Glutamatergic neuron (in vitro differentiated cells): ENCODE measurements around the gene CALN1. TPM values are rescaled to one million over a fixed set of nuclear protein-coding genes. Genes with fewer than 3 reads are reported as not detected.

Source experiments
- DNase-seq: peaks from one replicate; pipeline ENCODE4 v3.0.0; 2022
- H3K27ac Mint-ChIP-seq: one replicate; pipeline ENCODE4 v1.8.0; 2020; ENCODE audit warnings: mild to moderate bottlenecking, mixed read lengths, inconsistent platforms; ENCODE audit not compliant: unreplicated experiment
- H3K27me3 Mint-ChIP-seq: one replicate; pipeline ENCODE4 v1.8.0; 2020; ENCODE audit warnings: mild to moderate bottlenecking, moderate library complexity, mixed read lengths, inconsistent platforms; ENCODE audit not compliant: unreplicated experiment
- H3K36me3 Mint-ChIP-seq: one replicate; pipeline ENCODE4 v1.8.0; 2020; ENCODE audit warnings: mild to moderate bottlenecking, mixed read lengths, inconsistent platforms; ENCODE audit not compliant: unreplicated experiment
- H3K4me1 Mint-ChIP-seq: one replicate; pipeline ENCODE4 v1.8.0; 2020; ENCODE audit warnings: mild to moderate bottlenecking, low read depth, mixed read lengths, inconsistent platforms; ENCODE audit not compliant: unreplicated experiment
- H3K4me3 Mint-ChIP-seq: one replicate; pipeline ENCODE4 v1.8.0; 2020; ENCODE audit warnings: mild to moderate bottlenecking, mixed read lengths, inconsistent platforms; ENCODE audit not compliant: unreplicated experiment
- H3K9me3 Mint-ChIP-seq: one replicate; pipeline ENCODE4 v1.8.0; 2020; ENCODE audit warnings: mild to moderate bottlenecking, moderate library complexity, mixed read lengths, inconsistent platforms; ENCODE audit not compliant: unreplicated experiment
- total RNA-seq: library from RNA; stranded (reverse); fragmentation: NEBNext Ultra II Directional; extraction: Animal tissue kit (Norgen Biotek cat#: 25700); gene quantifications from one replicate; pipeline ENCODE4 v1.2.1, GENCODE V29; 2021; ENCODE audit not compliant: unreplicated experiment
- TF ChIP-seq, protein P1 (sequence below): fragments of 200-600 bp; sonication (generic); IDR thresholded peaks from one replicate; pipeline ENCODE4 v1.5.0; 2021; ENCODE audit not compliant: partially characterized antibody, unreplicated experiment

CALN1 gene
- total RNA-seq, 1 donor from 2014 or later: 3.5 TPM

GRCh38 chr7:72153132-72153512 is 259.0 kb downstream of the CALN1 start:
- no peaks in the 10 kb centered on the region for H3K36me3 Mint-ChIP-seq
- H3K27ac Mint-ChIP-seq: no peak overlapping the region
- TF ChIP-seq, protein P1, sequence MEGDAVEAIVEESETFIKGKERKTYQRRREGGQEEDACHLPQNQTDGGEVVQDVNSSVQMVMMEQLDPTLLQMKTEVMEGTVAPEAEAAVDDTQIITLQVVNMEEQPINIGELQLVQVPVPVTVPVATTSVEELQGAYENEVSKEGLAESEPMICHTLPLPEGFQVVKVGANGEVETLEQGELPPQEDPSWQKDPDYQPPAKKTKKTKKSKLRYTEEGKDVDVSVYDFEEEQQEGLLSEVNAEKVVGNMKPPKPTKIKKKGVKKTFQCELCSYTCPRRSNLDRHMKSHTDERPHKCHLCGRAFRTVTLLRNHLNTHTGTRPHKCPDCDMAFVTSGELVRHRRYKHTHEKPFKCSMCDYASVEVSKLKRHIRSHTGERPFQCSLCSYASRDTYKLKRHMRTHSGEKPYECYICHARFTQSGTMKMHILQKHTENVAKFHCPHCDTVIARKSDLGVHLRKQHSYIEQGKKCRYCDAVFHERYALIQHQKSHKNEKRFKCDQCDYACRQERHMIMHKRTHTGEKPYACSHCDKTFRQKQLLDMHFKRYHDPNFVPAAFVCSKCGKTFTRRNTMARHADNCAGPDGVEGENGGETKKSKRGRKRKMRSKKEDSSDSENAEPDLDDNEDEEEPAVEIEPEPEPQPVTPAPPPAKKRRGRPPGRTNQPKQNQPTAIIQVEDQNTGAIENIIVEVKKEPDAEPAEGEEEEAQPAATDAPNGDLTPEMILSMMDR: no peak

GRCh38 chr7:72152161-72153131 is 259.7 kb downstream of the CALN1 start:
- Mint-ChIP-seq H3K4me1 (no peaks in the 10 kb centered on the region), H3K27me3 (peaks cover 3% of the 10 kb centered on the region), H3K27ac (no peak overlapping the region), H3K4me3 (no peak overlapping the region), H3K36me3 (no peaks in the 10 kb centered on the region), H3K9me3 (no peaks in the 10 kb centered on the region)
- DNase-seq: no peak
- TF ChIP-seq, protein P1: no peak

More at GRCh38 chr7:72153132-72153512, 259.0 kb downstream of the CALN1 start:
- DNase-seq: no peak
- H3K27me3 Mint-ChIP-seq: peaks cover 3% of the 10 kb centered on the region
- H3K4me1 Mint-ChIP-seq: no peaks in the 10 kb centered on the region
- H3K4me3 Mint-ChIP-seq: no peak overlapping the region
- H3K9me3 Mint-ChIP-seq: no peaks in the 10 kb centered on the region

DNA sequence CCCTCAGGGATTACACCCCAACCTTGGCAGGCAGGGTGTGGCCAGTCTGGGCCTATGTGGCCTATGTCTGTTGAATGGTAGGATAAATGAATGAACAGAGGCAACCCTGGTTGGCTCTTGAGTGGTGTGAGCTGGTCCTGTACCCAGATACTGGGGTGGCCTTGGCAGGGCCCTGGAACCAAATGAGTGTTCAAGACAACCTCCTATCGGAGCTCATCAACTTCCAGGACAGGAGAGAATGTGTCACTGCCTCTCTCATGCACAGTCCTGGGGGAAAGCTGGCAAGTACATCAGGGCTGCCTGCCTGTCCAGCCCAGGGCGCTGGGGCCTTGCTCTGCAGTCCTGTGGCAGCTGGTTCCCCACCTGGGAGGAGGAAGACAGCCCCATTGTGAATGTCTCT is 271.6 kb downstream of the CALN1 start:
- DNase-seq: no peak
- H3K4me1 Mint-ChIP-seq: no peaks in the 10 kb centered on the region
- H3K27ac Mint-ChIP-seq: no peak overlapping the region
- no peaks in the 10 kb centered on the region for H3K36me3 Mint-ChIP-seq
- H3K9me3 Mint-ChIP-seq: peaks cover 6% of the 10 kb centered on the region
- no peak overlapping the region for H3K4me3 Mint-ChIP-seq
- TF ChIP-seq, protein P1: no peak
- H3K27me3 Mint-ChIP-seq: peaks cover 4% of the 10 kb centered on the region

- no peak overlapping the region for H3K4me3 Mint-ChIP-seq
- peaks cover 2% of the 10 kb centered on the region for H3K9me3 Mint-ChIP-seq
- H3K4me1 Mint-ChIP-seq: no peaks in the 10 kb centered on the region
- TF ChIP-seq, protein P1: no peak
- no peak for DNase-seq
- H3K27ac Mint-ChIP-seq: no peak overlapping the region
- H3K36me3 Mint-ChIP-seq: no peaks in the 10 kb centered on the region
- H3K27me3 Mint-ChIP-seq: no peaks in the 10 kb centered on the region
Observed at GRCh38 chr7:72127136-72127535, 285.0 kb downstream of the CALN1 start.

- DNase-seq: no peak
- H3K9me3 Mint-ChIP-seq: peaks cover 2% of the 10 kb centered on the region
- no peak overlapping the region for H3K27ac Mint-ChIP-seq
- H3K4me3 Mint-ChIP-seq: no peak overlapping the region
- no peaks in the 10 kb centered on the region for H3K27me3 Mint-ChIP-seq
- H3K36me3 Mint-ChIP-seq: no peaks in the 10 kb centered on the region
- TF ChIP-seq, protein P1: no peak
- H3K4me1 Mint-ChIP-seq: no peaks in the 10 kb centered on the region
Observed at GRCh38 chr7:72123913-72124312, 288.2 kb downstream of the CALN1 start.
